GM23248 (cell line): ENCODE results near the gene COL8A1.

Source experiments
- EZH2 ChIP-seq: fragments of 200-600 bp; sonication (generic); IDR thresholded peaks from 2 replicates; pipeline ENCODE4 v1.6.1; 2018; ENCODE audit warnings: antibody characterized with exemption, mild to moderate bottlenecking; ENCODE audit not compliant: insufficient read depth, poor library complexity, severe bottlenecking
- EZH2phosphoT487 ChIP-seq: fragments of 200-600 bp; sonication (generic); IDR thresholded peaks from 2 replicates; pipeline ENCODE4 v1.6.1; 2018; ENCODE audit warnings: antibody characterized with exemption, moderate library complexity, mild to moderate bottlenecking, low read depth; ENCODE audit not compliant: insufficient read depth

DNA sequence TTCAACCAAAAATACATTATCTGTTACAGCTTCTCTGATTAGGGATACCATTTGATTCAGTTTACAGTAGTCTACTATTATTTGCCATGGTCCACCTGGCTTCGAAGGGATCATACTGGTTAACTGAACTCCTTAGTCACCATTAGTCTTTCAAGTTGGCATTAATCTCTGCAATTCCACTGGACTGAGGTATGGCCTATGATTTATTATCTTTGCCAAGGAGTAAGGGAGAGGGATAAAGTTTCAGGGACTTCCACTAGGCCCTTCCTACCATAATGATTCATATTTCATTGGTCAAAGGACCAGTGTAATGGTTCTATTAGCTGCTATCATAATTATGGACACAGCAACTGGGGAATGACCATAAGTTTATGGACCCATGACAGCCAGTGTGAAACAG, 172.0 kb downstream of the COL8A1 start:
- TF ChIP-seq EZH2phosphoT487 (no peak), EZH2 (no peak)
